M059J (cell line): Measurements from ENCODE around the gene SLC9C1. TPM values are rescaled to one million over a fixed set of nuclear protein-coding genes. Genes with fewer than 3 reads are reported as not detected.
"Not testable (repeated sequence)": the region's sequence is repeated elsewhere in the genome, so short reads cannot be mapped to it uniquely, and the experiment has no call there.

Experiments used
- DNase-seq: peaks from one replicate; pipeline ENCODE4 v3.0.0-alpha.2; 2012; ENCODE audit warnings: low read depth
- total RNA-seq: library from RNA; depleted of rRNA; stranded (reverse); fragments of >200 nt; shearing (Covaris generic); gene quantifications from 2 replicates; pipeline ENCODE4 v1.2.3, GENCODE V29; 2014

SLC9C1 gene
- total RNA-seq, 1 experiment from 2014 or later = not detected

- no peak for DNase-seq
Measured at GRCh38 chr3:112197131-112197530, 96.9 kb downstream of the SLC9C1 start.

GRCh38 chr3:112187300-112187699 is 106.7 kb downstream of the SLC9C1 start:
- DNase-seq = no peak

GRCh38 chr3:112185423-112186035 is 108.5 kb downstream of the SLC9C1 start:
- DNase-seq = not testable (repeated sequence)

- no peak for DNase-seq
Measured at GRCh38 chr3:112175646-112176045, 118.4 kb downstream of the SLC9C1 start.

GRCh38 chr3:112175037-112175436 is 119.0 kb downstream of the SLC9C1 start:
- no peak for DNase-seq

GRCh38 chr3:112171144-112171543 is 122.9 kb downstream of the SLC9C1 start:
- DNase-seq = no peak

- no peak for DNase-seq
Measured at GRCh38 chr3:112170046-112170445, 124.0 kb downstream of the SLC9C1 start.

- DNase-seq = no peak
Measured at GRCh38 chr3:112167758-112168157, 126.3 kb downstream of the SLC9C1 start.

GRCh38 chr3:112149136-112149535 is 144.9 kb downstream of the SLC9C1 start:
- DNase-seq = no peak

- DNase-seq = no peak
Measured at GRCh38 chr3:112143689-112144088, 150.3 kb downstream of the SLC9C1 start.

GRCh38 chr3:112143251-112143650 is 150.8 kb downstream of the SLC9C1 start:
- DNase-seq = peak; percentile 49

- no peak for DNase-seq
Measured at GRCh38 chr3:112141293-112141692, 152.7 kb downstream of the SLC9C1 start.

GRCh38 chr3:112140584-112140983 is 153.4 kb downstream of the SLC9C1 start:
- DNase-seq = no peak

GRCh38 chr3:112138219-112138969 is 155.6 kb downstream of the SLC9C1 start:
- no peak for DNase-seq

GRCh38 chr3:112137781-112138180 is 156.2 kb downstream of the SLC9C1 start:
- DNase-seq = no peak

GRCh38 chr3:112136959-112137693 is 156.9 kb downstream of the SLC9C1 start:
- peak; percentile 65 for DNase-seq

GRCh38 chr3:112136046-112136445 is 158.0 kb downstream of the SLC9C1 start:
- DNase-seq = no peak

- peak; percentile 40 for DNase-seq
Measured at GRCh38 chr3:112134335-112135124, 159.5 kb downstream of the SLC9C1 start.

GRCh38 chr3:112133626-112134334 is 160.2 kb downstream of the SLC9C1 start:
- no peak for DNase-seq

GRCh38 chr3:112132975-112133448 is 161.0 kb downstream of the SLC9C1 start, which contains the start of gene GCSAM:
Gene GCSAM, minus strand, starts transcription at chr3:112133248. Its CDS starts 128 bp downstream, at chr3:112133120.
- no peak for DNase-seq

GRCh38 chr3:112132554-112132953 is 161.5 kb downstream of the SLC9C1 start:
- no peak for DNase-seq
